GF-D8 (cell line): ENCODE results near the gene VIT.
"Not testable (repeated sequence)": the region's sequence is repeated elsewhere in the genome, so short reads cannot be mapped to it uniquely, and the experiment has no call there.

ENCODE experiments used
- DNase-seq: peaks from one replicate; lab custom pipeline; 2025; lab: John Stamatoyannopoulos, UW

The VIT gene

GRCh38 chr2:36808386-36809068 is 112.0 kb downstream of the VIT start:
- DNase-seq: no peak

- no peak for DNase-seq
Measured at GRCh38 chr2:36809069-36809445, 112.5 kb downstream of the VIT start.

- DNase-seq: no peak
Measured at GRCh38 chr2:36811071-36811470, 114.6 kb downstream of the VIT start.

- DNase-seq: no peak
Measured at GRCh38 chr2:36812196-36812595, 115.7 kb downstream of the VIT start.

GRCh38 chr2:36818542-36818941 is 122.0 kb downstream of the VIT start:
- DNase-seq: no peak

GRCh38 chr2:36819095-36819711 is 122.7 kb downstream of the VIT start:
- DNase-seq: no peak

- no peak for DNase-seq
Measured at GRCh38 chr2:36820942-36821605, 124.6 kb downstream of the VIT start.

- DNase-seq: no peak
Measured at GRCh38 chr2:36823862-36824261, 127.4 kb downstream of the VIT start.

- no peak for DNase-seq
Measured at GRCh38 chr2:36824273-36824672, 127.8 kb downstream of the VIT start.

GRCh38 chr2:36824683-36825082 is 128.2 kb downstream of the VIT start:
- not testable (repeated sequence) for DNase-seq

- no peak for DNase-seq
Measured at GRCh38 chr2:36831185-36831584, 134.7 kb downstream of the VIT start.

- DNase-seq: no peak
Measured at GRCh38 chr2:36834203-36834602, 137.7 kb downstream of the VIT start.

- no peak for DNase-seq
Measured at GRCh38 chr2:36834731-36835524, 138.4 kb downstream of the VIT start.

GRCh38 chr2:36839976-36840617 is 143.6 kb downstream of the VIT start:
- no peak for DNase-seq

- no peak for DNase-seq
Measured at GRCh38 chr2:36843838-36844237, 147.3 kb downstream of the VIT start.

- no peak for DNase-seq
Measured at GRCh38 chr2:36849265-36849664, 152.8 kb downstream of the VIT start.

GRCh38 chr2:36854241-36854640 is 157.7 kb downstream of the VIT start:
- DNase-seq: no peak

GRCh38 chr2:36855429-36855828 is 158.9 kb downstream of the VIT start:
- DNase-seq: no peak

- no peak for DNase-seq
Measured at GRCh38 chr2:36857713-36858112, 161.2 kb downstream of the VIT start.

- DNase-seq: no peak
Measured at GRCh38 chr2:36858551-36859365, 162.3 kb downstream of the VIT start.

- DNase-seq: no peak
Measured at GRCh38 chr2:36859366-36859792, 162.9 kb downstream of the VIT start.
